ENCODE measurements around the gene SLC9A8. TPM values are rescaled to one million over a fixed set of nuclear protein-coding genes. Genes with fewer than 3 reads are reported as not detected.
A peak's percentile ranks its signal among the peaks of the same experiment; 100 is the strongest.

Gene SLC9A8
- total RNA-seq, 1 donor = 6.9 TPM

DNA sequence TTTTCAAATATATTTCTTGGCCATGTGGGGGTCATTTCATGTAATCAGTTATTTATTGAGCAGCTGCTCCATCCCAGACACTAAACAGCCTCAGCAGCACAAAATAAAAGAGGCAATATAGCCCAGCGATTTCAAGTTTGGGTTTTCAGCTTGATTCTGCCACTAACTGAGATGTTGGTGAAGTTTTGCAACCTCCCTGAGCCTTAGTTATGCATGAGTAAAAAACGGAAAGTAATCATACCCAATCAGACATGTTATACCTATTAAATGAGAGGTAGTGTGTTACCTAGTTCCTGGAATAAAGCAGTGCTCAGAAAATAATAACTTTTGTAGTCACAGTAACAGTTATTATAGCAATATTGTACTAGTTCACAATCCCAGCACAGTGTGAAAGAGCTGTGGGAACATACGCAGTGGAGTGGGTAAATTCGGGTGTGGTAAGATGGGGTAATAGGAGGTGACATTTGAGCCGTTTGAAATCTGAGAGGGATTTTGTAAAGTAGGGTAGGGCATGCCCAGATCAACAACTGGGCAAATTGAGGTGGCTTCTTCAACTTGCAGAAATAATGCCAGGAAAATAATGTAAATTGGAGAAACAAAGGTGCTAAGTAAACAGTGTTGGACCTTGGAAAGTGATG, 1.5 kb downstream of the SLC9A8 start:
- Histone ChIP-seq H3K27ac (ENCODE audit: low read depth, low read length) (no peak overlapping the region), H3K9me3 (ENCODE audit: low read depth, low read length) (no peaks in the 10 kb centered on the region), H4K20me1 (ENCODE audit: insufficient read depth, low read length) (no peaks in the 10 kb centered on the region), H3K4me3 (ENCODE audit: insufficient read depth, low read length) (no peak overlapping the region), H3K4me2 (ENCODE audit: insufficient read depth, low read length) (peak overlapping the region; percentile 95), H3K79me2 (ENCODE audit: insufficient read depth, low read length) (peaks cover 8% of the 10 kb centered on the region), H3K36me3 (ENCODE audit: insufficient read depth, low read length) (peaks cover 18% of the 10 kb centered on the region), H3K27me3 (ENCODE audit: insufficient read depth, low read length) (no peaks in the 10 kb centered on the region), H3K4me1 (ENCODE audit: insufficient read depth, low read length) (peaks cover 13% of the 10 kb centered on the region), H2AFZ (ENCODE audit: low read length) (no peak overlapping the region)
- no peak for DNase-seq (ENCODE audit: insufficient read length, low spot score, missing footprints)
- TF ChIP-seq, protein P1, sequence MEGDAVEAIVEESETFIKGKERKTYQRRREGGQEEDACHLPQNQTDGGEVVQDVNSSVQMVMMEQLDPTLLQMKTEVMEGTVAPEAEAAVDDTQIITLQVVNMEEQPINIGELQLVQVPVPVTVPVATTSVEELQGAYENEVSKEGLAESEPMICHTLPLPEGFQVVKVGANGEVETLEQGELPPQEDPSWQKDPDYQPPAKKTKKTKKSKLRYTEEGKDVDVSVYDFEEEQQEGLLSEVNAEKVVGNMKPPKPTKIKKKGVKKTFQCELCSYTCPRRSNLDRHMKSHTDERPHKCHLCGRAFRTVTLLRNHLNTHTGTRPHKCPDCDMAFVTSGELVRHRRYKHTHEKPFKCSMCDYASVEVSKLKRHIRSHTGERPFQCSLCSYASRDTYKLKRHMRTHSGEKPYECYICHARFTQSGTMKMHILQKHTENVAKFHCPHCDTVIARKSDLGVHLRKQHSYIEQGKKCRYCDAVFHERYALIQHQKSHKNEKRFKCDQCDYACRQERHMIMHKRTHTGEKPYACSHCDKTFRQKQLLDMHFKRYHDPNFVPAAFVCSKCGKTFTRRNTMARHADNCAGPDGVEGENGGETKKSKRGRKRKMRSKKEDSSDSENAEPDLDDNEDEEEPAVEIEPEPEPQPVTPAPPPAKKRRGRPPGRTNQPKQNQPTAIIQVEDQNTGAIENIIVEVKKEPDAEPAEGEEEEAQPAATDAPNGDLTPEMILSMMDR (IDR thresholded peaks at IDR 0.05; ENCODE audit: extremely low read depth, low read depth, low read length) = no peak

GRCh38 chr20:49818816-49819215, 6.2 kb downstream of the SLC9A8 start:
- no peaks in the 10 kb centered on the region for H4K20me1 ChIP-seq (ENCODE audit: insufficient read depth, low read length)
- no peak overlapping the region for H3K4me3 ChIP-seq (ENCODE audit: insufficient read depth, low read length)
- H2AFZ ChIP-seq (ENCODE audit: low read length) = no peak overlapping the region
- no peaks in the 10 kb centered on the region for H3K27me3 ChIP-seq (ENCODE audit: insufficient read depth, low read length)
- peaks cover 15% of the 10 kb centered on the region for H3K4me1 ChIP-seq (ENCODE audit: insufficient read depth, low read length)
- H3K27ac ChIP-seq (ENCODE audit: low read depth, low read length) = no peak overlapping the region
- H3K36me3 ChIP-seq (ENCODE audit: insufficient read depth, low read length) = peaks cover 37% of the 10 kb centered on the region
- TF ChIP-seq, protein P1 (IDR thresholded peaks at IDR 0.05; ENCODE audit: extremely low read depth, low read depth, low read length) = no peak
- no peak for DNase-seq (ENCODE audit: insufficient read length, low spot score, missing footprints)
- peaks cover 7% of the 10 kb centered on the region for H3K79me2 ChIP-seq (ENCODE audit: insufficient read depth, low read length)
- no peaks in the 10 kb centered on the region for H3K9me3 ChIP-seq (ENCODE audit: low read depth, low read length)
- H3K4me2 ChIP-seq (ENCODE audit: insufficient read depth, low read length) = no peak overlapping the region

GRCh38 chr20:49819702-49820101, 7.1 kb downstream of the SLC9A8 start:
- Histone ChIP-seq H3K79me2 (ENCODE audit: insufficient read depth, low read length) (peaks cover 7% of the 10 kb centered on the region), H3K27me3 (ENCODE audit: insufficient read depth, low read length) (no peaks in the 10 kb centered on the region), H4K20me1 (ENCODE audit: insufficient read depth, low read length) (no peaks in the 10 kb centered on the region), H3K4me2 (ENCODE audit: insufficient read depth, low read length) (no peak overlapping the region), H3K27ac (ENCODE audit: low read depth, low read length) (no peak overlapping the region), H3K36me3 (ENCODE audit: insufficient read depth, low read length) (peaks cover 42% of the 10 kb centered on the region), H2AFZ (ENCODE audit: low read length) (no peak overlapping the region), H3K9me3 (ENCODE audit: low read depth, low read length) (no peaks in the 10 kb centered on the region), H3K4me3 (ENCODE audit: insufficient read depth, low read length) (no peak overlapping the region), H3K4me1 (ENCODE audit: insufficient read depth, low read length) (peaks cover 18% of the 10 kb centered on the region)
- DNase-seq (ENCODE audit: insufficient read length, low spot score, missing footprints) = no peak
- TF ChIP-seq, protein P1 (IDR thresholded peaks at IDR 0.05; ENCODE audit: extremely low read depth, low read depth, low read length) = no peak

DNA sequence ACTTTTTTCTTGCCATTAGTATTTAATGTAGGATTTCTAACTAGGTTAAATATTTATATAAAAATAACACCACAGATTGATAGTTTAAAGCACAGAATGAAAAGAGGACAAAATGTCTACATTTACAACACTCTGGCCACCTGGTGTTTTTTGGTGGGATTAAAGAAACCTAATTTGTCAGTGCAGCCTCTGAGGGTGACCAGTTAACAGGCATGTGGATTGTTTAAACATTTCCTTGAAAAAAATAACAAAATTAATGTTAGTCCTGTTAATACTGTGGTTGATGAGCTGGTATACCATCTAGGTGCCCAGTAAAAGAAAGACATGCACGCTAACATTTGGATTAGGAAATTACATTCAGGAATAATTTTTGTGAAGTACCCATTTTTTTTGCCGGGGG, 8.8 kb downstream of the SLC9A8 start:
- no peak overlapping the region for H2AFZ ChIP-seq (ENCODE audit: low read length)
- TF ChIP-seq, protein P1 (IDR thresholded peaks at IDR 0.05; ENCODE audit: extremely low read depth, low read depth, low read length) = no peak
- H3K79me2 ChIP-seq (ENCODE audit: insufficient read depth, low read length) = peaks cover 7% of the 10 kb centered on the region
- H4K20me1 ChIP-seq (ENCODE audit: insufficient read depth, low read length) = no peaks in the 10 kb centered on the region
- DNase-seq (ENCODE audit: insufficient read length, low spot score, missing footprints) = no peak
- H3K4me2 ChIP-seq (ENCODE audit: insufficient read depth, low read length) = peak overlapping the region; percentile 32
- peaks cover 38% of the 10 kb centered on the region for H3K36me3 ChIP-seq (ENCODE audit: insufficient read depth, low read length)
- H3K9me3 ChIP-seq (ENCODE audit: low read depth, low read length) = no peaks in the 10 kb centered on the region
- H3K27me3 ChIP-seq (ENCODE audit: insufficient read depth, low read length) = no peaks in the 10 kb centered on the region
- no peak overlapping the region for H3K27ac ChIP-seq (ENCODE audit: low read depth, low read length)
- H3K4me3 ChIP-seq (ENCODE audit: insufficient read depth, low read length) = no peak overlapping the region
- peaks cover 18% of the 10 kb centered on the region for H3K4me1 ChIP-seq (ENCODE audit: insufficient read depth, low read length)

All from osteoblast (primary cell).